GM21367 (cell line): Measurements from ENCODE around the gene RNASE8.

Experiments
- ATAC-seq: cut with Tn5 transposase; IDR thresholded peaks from one replicate; pipeline ENCODE4 v1.9.1; 2021; ENCODE audit not compliant: unreplicated experiment

Gene RNASE8

DNA sequence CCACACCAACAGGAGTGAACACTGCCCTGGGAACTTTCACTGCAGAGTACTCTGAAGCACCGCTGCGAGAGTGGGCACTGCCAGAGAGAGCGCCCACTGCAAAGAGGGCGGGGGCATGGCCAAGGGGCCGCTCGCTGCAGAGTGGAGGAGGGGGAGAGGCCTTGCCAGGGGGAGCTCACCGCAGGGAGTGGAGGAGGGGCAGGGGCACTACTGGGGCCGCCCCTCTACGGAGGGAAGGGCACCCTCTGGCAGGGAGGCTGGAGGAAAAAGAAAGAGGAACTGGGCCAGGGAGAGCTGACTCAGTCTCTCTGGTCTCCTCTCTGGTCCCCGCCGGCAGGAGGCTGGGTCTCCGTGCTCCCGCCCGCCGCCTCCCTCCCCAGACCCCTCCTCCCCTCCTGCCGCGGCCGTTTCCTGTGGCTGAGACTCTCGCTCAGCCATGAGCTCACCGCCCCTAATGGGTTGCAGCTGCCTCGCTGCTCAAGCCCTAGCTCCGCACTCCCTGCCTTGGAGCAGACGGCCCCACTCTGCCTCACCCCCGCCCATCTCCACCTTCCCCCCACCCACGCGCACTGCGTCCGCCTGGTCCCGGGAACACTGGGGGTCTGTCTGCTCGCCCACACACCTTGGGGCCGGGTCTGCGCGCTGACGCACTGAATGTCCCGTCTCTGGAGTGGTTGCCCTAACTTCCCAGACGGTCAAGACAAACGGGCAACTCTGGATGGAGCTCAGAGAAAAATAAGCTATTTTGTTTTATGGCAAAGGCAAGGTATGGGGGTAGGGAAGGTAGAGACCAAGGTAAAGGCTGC is 13.8 kb downstream of the RNASE8 start:
- ATAC-seq: peak; percentile 51

DNA sequence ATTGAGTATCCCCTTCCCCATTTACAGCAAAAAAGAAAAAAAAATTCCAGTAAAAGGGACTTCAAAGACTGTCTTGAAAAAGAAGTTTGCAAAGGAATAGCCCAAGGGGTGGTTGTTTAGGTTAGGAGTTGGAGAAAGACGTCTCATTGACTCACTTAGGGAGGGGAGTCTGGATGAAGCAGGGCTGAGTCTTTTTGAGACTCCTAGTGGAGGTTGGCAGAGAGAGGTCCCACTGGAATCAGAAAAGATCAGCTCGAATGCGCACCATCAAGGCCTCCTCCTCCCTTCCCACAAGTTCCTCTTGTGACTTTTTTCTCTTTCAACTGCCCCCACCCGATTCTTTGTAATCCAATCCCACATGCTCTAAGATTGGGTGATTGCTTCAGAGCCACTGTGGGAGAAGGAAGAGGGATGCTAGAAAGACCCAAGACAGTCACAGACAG is 14.4 kb downstream of the RNASE8 start:
- no peak for ATAC-seq

DNA sequence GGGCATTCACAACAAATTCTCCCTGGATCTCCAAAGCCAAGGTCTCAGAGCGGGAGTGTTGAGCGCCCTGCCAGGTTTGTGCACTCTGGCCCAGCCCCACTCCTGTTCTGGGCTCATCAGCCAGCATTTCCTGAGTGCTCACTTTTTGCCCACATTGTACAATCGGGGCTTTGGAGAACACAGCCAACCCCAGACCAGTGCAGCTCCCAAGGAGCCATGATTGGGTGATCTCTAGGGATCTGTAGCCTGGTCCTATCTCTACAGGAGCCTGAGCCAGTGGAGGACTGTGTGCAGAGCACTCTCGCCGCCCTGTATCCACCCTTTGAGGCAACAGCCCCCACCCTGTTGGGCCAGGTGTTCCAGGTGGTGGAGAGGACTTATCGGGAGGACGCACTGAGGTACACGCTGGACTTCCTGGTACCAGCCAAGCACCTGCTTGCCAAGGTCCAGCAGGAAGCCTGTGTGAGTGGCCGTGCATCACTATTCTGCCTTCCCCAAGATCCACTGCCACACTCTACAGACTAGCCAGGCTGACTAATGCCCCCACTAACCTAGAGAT is 15.2 kb downstream of the RNASE8 start:
- no peak for ATAC-seq

DNA sequence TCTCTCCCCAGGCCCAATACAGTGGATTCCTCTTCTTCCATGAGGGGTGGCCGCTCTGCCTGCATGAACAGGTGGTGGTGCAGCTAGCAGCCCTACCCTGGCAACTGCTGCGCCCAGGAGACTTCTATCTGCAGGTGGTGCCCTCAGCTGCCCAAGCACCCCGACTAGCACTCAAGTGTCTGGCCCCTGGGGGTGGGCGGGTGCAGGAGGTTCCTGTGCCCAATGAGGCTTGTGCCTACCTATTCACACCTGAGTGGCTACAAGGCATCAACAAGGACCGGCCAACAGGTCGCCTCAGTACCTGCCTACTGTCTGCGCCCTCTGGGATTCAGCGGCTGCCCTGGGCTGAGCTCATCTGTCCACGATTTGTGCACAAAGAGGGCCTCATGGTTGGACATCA is 16.3 kb downstream of the RNASE8 start:
- no peak for ATAC-seq

DNA sequence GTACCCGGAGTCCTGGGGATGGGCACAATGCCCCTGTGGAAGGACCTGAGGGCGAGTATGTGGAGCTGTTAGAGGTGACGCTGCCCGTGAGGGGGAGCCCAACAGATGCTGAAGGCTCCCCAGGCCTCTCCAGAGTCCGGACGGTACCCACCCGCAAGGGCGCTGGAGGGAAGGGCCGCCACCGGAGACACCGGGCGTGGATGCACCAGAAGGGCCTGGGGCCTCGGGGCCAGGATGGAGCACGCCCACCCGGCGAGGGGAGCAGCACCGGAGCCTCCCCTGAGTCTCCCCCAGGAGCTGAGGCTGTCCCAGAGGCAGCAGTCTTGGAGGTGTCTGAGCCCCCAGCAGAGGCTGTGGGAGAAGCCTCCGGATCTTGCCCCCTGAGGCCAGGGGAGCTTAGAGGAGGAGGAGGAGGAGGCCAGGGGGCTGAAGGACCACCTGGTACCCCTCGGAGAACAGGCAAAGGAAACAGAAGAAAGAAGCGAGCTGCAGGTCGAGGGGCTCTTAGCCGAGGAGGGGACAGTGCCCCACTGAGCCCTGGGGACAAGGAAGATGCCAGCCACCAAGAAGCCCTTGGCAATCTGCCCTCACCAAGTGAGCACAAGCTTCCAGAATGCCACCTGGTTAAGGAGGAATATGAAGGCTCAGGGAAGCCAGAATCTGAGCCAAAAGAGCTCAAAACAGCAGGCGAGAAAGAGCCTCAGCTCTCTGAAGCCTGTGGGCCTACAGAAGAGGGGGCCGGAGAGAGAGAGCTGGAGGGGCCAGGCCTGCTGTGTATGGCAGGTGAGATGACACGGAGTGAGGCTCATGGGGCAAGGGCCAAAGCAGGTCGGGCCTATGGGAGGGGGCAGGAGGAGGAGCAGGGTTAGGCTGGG is 17.0 kb downstream of the RNASE8 start:
- no peak for ATAC-seq

DNA sequence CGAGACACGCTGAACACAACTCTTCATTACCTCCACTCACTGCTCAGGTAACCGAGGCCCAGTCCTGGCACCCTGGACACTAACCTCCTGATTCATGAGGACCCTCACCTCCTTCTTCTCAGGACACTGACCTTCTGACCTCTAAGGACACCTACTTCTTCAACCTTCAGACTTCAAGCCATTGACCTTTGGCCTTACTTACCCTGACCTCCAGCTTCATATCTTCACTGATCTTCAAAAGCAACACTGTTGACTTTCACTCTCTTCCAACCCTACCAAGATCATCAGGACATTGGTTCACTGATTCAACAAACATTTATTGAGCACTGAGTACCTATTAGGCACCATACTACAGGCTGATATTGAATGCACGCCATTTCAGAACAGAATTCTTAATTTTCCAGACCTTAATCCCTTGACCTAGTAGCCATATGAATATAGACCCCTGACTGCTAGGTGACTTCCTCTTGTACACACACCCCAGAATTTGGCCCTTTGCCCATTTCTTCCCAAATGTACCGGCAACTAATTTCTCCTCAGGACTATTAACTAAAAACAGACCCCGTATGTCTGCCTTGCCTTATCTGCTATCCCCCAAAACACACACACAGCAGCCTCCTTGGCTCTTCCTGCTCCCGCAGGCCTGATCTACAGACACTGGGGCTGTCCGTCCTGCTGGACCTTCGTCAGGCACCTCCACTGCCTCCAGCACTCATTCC is 18.3 kb downstream of the RNASE8 start:
- no peak for ATAC-seq

DNA sequence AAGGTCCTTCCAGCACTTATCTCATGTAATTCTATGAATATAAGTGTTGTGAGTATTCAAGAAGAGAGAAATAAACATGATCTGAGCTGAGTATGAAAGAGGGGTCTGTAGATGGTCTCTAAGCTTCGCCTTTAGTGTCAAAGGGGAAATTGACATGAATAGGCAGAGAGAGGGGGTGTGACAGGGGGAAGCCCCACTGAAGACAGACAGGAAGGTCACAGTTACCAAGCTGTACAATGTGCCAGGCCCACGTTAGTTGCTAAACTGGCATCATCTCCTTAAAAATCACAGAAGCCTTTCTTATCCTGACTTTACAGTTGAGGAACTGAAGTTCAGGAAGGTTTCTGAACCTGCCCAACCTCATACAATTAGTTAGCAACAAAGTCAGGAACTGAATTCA is 20.1 kb downstream of the RNASE8 start:
- no peak for ATAC-seq

DNA sequence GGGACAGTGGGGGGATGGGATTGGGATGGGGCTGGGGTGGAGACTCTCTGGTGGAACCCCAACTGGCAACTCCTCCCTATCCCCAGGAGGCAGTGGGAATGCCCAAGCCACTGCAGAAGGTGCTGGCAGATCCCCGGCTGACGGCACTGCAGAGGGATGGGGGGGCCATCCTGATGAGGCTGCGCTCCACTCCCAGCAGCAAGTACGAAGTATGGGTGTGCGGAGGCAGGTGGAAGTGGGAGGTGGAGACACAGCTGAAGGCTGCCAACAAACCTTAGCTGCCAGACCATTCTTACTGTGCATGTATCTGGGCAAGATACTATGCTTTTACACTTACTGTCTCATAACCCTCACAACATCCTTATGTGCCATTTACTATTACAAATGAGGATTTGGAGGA is 20.7 kb downstream of the RNASE8 start:
- ATAC-seq: no peak

DNA sequence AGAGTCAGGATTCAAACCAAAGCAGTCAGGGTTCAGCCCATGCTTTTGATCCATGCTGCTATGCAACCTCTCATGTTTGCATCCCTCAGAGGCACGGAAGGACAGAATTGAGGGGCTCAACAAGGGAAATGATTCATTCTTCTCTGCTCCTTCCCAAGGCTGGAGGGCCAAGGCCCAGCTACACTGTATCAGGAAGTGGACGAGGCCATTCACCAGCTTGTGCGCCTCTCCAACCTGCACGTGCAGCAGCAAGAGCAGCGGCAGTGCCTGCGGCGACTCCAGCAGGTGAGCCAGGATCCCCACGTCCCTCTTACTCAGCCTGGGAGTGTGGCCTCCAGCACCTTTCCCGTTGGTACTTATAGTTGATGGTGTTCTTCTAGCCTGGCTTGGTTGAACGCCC is 21.1 kb downstream of the RNASE8 start:
- ATAC-seq: no peak

DNA sequence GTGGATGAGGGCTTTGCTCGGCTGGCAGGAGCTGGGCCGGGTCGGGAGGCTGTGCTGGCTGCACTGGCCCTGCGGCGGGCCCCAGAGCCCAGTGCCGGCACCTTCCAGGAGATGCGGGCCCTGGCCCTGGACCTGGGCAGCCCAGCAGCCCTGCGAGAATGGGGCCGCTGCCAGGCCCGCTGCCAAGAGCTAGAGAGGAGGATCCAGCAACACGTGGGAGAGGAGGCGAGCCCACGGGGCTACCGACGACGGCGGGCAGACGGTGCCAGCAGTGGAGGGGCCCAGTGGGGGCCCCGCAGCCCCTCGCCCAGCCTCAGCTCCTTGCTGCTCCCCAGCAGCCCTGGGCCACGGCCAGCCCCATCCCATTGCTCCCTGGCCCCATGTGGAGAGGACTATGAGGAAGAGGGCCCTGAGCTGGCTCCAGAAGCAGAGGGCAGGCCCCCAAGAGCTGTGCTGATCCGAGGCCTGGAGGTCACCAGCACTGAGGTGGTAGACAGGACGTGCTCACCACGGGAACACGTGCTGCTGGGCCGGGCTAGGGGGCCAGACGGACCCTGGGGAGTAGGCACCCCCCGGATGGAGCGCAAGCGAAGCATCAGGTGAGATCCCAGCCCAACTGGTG is 24.0 kb downstream of the RNASE8 start:
- ATAC-seq: no peak

DNA sequence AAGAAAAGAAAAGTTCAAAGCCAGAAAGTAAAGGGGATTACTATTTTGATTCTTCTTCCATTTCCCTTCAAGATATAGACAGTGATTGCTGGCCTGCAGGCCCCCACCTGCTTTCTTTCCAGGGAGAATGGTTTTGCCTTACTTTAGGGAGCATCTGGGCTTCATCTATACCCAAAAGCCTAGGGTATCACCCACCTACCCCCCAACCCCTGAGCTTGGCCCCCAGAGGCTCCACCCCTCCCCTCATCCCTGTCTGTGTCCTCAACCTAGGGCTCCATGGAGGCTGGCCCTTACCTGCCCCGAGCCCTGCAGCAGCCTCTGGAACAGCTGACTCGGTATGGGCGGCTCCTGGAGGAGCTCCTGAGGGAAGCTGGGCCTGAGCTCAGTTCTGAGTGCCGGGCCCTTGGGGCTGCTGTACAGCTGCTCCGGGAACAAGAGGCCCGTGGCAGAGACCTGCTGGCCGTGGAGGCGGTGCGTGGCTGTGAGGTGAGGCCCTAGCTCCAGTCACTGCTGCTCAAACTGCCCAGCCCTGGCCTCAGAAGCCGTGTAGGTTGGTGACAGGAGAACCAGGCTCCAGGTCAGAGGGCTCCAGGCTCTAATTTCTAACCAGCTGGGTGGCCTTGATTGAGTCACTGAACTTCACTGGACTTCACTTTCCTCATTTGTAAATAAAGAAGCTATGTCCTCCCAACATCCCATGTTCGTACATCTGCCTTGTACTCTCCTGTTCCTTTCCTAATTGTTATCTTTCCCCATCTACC is 26.1 kb downstream of the RNASE8 start:
- no peak for ATAC-seq

DNA sequence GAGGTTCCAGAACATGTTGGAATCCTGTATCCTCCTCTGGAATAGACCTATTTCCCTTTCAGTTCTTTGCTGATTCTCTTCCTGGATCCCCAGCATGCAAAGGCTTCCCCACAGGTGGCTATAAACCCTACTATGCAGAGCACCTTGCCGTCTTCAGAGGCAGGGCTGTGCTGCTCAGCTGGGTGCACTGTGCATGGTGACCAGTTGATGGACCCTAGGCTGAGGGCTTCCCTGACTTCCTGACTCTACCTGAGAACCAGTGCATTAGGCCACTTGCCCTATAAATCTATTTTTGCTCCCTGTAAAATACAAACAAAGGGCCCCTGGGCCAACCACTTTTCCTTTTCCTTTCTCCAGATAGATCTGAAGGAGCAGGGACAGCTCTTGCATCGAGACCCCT is 26.8 kb downstream of the RNASE8 start:
- ATAC-seq: no peak

DNA sequence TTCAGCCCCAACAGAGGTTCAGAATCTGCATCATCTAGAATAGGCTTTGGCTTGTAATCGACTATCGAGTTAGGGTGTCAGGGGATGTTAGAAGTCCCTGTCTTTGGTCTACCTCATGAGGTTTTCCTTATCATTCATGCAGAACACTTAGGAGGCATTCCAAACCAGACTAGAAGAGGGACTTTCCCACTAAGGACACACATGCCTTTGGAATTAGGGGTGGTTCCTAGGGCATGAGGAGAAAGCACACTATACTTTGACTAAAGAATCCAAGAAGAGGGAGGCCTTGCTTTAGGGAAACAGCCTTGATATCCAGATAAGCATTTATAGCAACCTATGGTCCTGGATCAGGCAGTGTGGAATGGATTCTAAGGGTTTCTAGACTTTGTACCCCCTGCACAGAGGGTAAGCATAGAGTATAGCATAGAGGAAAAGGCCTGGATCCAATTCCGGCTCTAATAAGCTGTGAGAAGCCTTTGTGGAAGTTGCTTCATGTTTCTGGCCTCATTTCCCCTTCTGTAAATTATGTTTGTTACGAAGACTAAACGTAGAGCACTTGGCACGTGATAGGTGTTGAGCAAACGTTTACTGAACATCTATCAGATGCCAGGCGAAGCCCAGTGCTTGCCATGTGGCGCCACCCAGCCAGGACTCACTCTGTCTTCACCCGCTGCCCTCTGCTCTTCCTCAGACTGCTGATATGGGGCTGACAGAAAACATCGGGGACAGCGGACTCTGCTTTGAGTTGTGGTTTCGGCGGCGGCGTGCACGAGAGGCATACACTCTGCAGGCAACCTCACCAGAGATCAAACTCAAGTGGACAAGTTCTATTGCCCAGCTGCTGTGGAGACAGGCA is 27.6 kb downstream of the RNASE8 start:
- ATAC-seq: no peak

DNA sequence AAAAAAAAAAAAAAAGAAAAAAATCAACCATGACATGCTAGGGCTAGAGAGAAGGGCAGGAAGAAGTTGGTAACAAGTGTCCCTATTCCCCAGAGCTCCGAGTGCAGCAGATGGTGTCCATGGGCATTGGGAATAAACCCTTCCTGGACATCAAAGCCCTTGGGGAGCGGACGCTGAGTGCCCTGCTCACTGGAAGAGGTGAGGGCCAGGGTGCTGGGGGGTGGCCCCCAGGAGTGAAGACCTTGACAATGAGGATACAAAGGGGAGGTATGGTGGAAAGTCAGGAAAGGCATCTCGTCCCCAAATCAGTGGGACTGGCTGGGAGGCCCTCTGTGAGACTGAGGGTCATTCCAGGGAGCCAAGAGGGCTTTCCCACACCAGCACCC is 29.3 kb downstream of the RNASE8 start:
- no peak for ATAC-seq

DNA sequence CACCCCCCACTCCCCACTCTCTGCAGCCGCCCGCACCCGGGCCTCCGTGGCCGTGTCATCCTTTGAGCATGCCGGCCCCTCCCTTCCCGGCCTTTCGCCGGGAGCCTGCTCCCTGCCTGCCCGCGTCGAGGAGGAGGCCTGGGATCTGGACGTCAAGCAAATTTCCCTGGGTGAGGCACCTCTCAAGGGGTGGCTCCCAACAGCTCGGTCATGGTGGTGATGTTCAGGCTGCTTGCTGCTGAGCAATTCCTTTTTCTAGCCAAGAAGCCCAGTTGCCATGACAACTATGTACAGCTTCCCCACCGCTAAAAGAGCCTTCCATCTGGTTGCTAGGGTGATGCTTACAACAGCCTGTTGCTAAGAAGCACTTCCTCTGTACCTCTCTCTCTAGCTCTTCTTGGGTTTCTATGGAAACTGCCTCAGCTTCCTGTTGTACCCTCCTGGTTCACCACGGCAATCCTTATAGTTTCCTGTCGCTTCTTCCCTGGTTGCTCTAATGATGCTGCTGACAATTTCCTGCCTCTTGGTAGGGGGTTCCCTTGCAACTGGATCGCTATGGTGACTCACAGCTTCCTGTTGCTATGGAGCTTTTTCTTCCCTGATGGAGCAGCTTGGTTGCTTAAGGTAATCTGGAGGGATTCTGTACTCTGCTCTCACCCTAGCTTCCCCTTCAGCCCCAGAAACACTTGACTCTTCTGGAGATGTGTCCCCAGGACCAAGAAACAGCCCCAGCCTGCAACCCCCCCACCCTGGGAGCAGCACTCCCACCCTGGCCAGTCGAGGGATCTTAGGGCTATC is 29.9 kb downstream of the RNASE8 start:
- ATAC-seq: peak; percentile 37

DNA sequence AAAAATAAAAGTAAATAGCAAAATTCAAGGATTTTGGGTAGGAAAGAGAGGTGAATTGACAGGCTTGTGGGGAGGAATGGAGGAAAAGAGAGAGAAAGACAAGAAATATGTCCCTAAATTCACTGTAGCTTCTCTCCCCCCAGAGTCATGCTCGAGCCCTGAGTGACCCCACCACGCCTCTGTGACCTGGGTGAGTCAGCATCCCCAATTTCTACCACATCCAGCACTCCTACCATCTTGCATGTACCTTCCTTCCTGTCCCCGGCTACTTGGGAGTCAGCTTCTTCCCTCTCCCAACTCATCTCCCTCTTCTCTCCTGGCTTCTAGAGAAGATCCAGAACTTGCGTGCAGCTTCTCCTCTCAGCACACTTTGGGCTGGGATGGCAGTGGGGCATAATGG is 31.1 kb downstream of the RNASE8 start:
- ATAC-seq: no peak

DNA sequence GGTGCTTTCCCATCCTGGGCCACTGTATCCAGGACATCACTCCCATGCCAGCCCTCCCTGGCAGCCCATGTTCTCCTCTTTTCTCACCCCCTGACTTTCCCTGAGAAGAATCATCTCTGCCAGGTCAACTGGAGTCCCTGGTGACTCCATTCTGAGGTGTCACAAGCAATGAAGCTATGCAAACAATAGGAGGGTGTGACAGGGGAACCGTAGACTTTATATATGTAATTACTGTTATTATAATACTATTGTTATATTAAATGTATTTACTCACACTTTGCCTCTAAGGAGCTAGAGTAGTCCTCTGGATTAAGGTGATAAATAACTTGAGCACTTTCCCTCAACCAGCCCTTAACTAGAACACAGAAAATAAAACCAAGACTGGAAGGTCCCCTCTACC is 31.6 kb downstream of the RNASE8 start:
- no peak for ATAC-seq

DNA sequence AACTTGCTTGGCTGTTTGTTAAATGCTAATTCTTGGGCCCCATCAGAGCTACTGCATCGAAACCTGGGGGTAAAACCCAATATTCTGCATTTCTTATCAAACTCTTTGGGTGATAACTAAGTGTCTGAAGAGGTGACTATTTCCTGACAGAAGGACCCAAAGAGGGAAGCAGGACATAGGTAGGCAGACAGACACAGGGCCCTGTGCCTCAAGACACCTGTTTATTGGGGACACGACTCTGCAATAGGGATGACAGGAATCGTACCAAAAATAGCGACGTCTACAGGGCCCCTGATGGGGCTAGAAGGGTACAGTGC is 32.2 kb downstream of the RNASE8 start:
- ATAC-seq: no peak
